Natural killer cell treated with Interleukin-12 subunit alpha and Interleukin-12 subunit beta and Interleukin-15 and Interleukin-18, amount 100 ng/mL, for 72 hours (primary cell): Measurements from ENCODE around the gene NRXN3. TPM values are rescaled to one million over a fixed set of nuclear protein-coding genes. Genes with fewer than 3 reads are reported as not detected.
A peak's percentile ranks its signal among the peaks of the same experiment; 100 is the strongest.

Experiments
- ATAC-seq, 2 donors: fragments of 150-1000 bp; cut with Tn5 transposase in 1 of 2; sonication (Bioruptor Pico), chemical (Tn5 transposase) in 1 of 2; 2 replicates each; pipeline ENCODE4 v1.10.0; 2021
- DNase-seq: peaks from one replicate; pipeline ENCODE4 v3.0.0; 2022; ENCODE audit warnings: low spot score
- H3K27ac Mint-ChIP-seq, 2 donors: 1 replicate in 1 of 2; 2 replicates in 1 of 2; pipeline ENCODE4 v1.8.0; 2022; ENCODE audit warnings: mixed read lengths in 2 of 2, mild to moderate bottlenecking in 1 of 2, moderate library complexity in 1 of 2
- H3K27me3 Mint-ChIP-seq, 2 donors: 1 replicate in 1 of 2; 2 replicates in 1 of 2; pipeline ENCODE4 v1.8.0; 2022; ENCODE audit warnings: mixed read lengths in 2 of 2
- H3K36me3 Mint-ChIP-seq: one replicate; pipeline ENCODE4 v1.8.0; 2022; ENCODE audit warnings: mixed read lengths
- H3K4me1 Mint-ChIP-seq, 2 donors: 1 replicate in 1 of 2; 2 replicates in 1 of 2; pipeline ENCODE4 v1.8.0; 2022; ENCODE audit warnings: low read depth in 2 of 2, mixed read lengths in 2 of 2, mild to moderate bottlenecking in 1 of 2
- H3K4me3 Mint-ChIP-seq: one replicate; pipeline ENCODE4 v1.8.0; 2022; ENCODE audit warnings: mixed read lengths
- H3K9me3 Mint-ChIP-seq: 2 replicates; pipeline ENCODE4 v1.8.0; 2022; ENCODE audit warnings: mixed read lengths
- total RNA-seq, 2 donors: library from RNA; stranded (reverse); gene quantifications; one replicate each; pipeline ENCODE4 v1.2.3, GENCODE V29; 2022

The NRXN3 gene
- total RNA-seq, 2 donors from 2014 or later: not detected

DNA sequence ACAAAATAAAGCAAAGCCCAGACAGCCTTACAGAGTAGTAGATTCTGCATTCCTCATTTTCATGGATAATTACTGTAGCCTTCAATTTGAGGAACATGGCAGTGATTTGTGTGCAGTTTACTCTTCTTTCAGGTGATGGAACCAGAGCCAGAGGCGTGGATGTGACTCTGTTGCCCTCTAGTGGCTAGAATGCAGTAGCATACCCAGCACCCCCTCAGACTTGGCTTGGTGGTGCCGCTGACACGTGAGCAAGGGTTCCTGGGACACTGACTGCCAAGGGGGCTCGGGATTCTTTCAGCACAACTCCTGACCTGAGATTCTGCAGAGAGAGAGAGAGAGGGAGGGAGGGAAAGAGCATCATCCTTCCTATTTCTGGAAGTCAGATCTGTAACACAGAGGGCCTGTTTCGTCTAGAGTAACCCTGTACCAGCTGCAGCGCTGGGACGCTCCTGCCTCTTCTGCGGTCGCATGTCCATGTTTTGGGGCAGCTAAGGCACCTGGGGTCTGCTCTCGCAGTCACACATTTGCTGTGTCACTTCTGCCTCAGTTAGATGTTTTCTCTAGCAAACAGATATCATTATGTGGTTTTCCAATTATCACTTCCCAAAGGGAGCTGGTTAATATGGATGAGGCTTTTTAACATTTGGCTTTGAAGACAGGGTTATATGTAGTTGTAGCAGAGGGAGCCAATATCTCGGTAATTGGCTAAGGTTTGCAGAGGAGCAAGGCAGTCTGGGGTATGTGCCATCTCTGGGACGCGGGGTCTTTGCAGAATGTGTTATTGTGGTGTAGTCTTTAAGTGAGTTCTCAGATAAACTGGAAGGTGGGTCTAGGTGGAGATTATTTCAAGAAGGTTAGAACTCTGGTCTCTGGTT lies 428.1 kb downstream of the NRXN3 start:
- Mint-ChIP-seq H3K27ac (no peak overlapping the region), H3K4me1 (no peaks in the 10 kb centered on the region), H3K4me3 (no peak overlapping the region), H3K36me3 (no peaks in the 10 kb centered on the region), H3K27me3 (peaks cover 5 to 17% of the 10 kb centered on the region in 2 donors), H3K9me3 (no peaks in the 10 kb centered on the region)
- DNase-seq (peak; percentile 68), ATAC-seq (peak; percentile 66 to 77)

DNA sequence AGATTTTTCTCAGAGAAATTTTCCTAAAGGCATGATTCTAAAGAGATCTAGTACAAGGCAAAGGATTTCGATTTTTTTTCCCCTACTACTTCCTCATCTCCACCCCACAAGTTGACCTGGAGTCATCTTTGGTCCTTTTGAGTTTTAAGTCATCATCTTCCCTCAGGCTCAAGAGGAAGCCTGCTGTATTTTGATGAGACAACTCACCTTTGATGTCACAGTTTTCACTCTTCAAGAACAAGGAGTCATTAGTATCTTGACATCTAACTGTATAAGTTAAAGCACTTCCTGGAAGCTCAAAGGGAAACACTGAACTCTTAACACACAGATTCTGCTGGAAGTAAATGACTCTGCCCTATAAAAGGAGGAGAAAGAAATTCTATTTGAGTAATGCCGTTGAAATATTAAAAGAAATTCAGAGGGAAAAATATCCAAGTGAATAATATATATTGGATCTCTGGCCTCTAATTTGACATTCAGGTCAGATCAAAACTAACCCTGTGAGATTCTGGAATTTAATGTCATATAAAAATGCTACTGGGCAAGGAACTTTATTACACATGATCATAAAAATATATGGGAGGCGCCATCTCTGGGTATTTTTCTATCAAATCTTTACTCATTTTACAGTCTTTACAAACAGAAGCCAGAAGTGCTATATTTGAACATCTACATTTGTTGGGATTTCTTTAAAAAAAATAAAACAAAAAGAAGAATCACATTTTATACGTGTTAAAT lies 435.0 kb downstream of the NRXN3 start:
- DNase-seq: no peak
- ATAC-seq: no peak
- Mint-ChIP-seq H3K27me3 (peaks cover 10% of the 10 kb centered on the region in 2 donors), H3K4me3 (no peak overlapping the region), H3K4me1 (no peaks in the 10 kb centered on the region), H3K9me3 (no peaks in the 10 kb centered on the region), H3K27ac (no peak overlapping the region), H3K36me3 (no peaks in the 10 kb centered on the region)

DNA sequence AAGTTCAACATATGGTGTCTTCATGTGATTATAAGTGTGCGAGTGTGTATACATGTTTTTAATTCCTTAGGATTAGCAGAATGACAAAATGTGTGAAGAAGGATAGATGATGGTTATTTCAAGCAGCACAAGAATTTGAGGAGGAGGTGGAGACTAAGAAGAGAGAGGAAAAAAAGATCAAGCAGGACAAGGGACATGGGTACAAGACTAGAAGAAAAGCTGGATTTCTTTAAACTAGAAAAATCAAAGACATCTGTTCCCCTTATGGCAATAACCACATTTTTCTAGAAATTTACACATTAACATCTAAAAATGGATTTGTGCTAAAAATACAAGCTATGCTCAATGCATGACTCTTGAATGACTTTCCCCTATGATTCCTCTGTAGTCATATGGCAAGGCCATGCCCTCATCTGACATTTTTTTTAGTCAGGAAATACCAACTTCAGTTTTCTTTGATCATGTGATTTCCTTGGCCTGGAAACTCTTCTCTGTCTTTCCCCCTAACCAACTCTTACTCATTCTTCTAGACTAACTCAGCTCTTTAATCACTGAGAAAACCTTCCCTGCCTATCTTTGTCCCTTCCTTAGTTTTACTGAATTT lies 435.8 kb downstream of the NRXN3 start:
- H3K4me3 Mint-ChIP-seq: no peak overlapping the region
- no peak overlapping the region for H3K27ac Mint-ChIP-seq
- no peaks in the 10 kb centered on the region for H3K4me1 Mint-ChIP-seq
- H3K27me3 Mint-ChIP-seq: peaks cover 9 to 12% of the 10 kb centered on the region in 2 donors
- ATAC-seq: no peak
- no peaks in the 10 kb centered on the region for H3K9me3 Mint-ChIP-seq
- H3K36me3 Mint-ChIP-seq: no peaks in the 10 kb centered on the region
- DNase-seq: no peak

DNA sequence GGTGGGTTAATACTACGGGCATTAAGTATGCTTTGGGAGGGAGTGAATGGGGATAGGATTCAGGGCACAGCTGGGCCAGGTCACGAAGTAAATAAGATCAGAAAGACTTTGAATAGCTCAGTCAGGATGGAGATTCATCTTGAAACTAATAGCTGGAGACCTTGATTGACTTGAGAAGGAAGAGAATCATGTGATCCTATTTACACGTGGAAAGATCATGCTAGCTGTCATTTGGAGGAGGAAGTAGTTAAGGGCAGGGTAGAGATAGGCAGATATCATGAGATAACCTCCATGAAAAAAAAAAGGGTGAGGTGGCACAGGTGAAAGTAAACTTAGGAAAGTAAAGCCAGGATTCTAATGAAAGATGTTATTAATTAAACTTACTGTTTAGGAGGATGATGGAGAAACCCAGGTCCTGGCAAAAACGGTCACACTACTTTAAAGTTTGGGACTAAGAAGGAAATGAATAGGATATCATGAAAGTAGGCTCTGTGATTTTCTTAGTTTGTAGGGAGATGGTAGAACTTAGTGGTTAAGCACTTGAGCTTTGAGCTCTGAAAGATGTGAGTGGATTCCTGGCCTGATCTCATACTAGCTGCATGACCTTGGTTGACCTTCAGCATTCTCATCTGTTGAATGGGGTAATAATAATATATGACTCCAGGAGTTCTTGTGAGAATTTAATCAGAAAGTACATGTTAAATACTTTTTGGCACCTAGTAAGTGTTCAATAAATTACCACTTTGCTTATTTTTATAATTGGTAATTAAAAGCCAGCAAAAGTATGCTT lies 439.0 kb downstream of the NRXN3 start:
- DNase-seq (no peak), ATAC-seq (no peak)
- no peak overlapping the region for H3K27ac Mint-ChIP-seq
- no peaks in the 10 kb centered on the region for H3K9me3 Mint-ChIP-seq
- no peak overlapping the region for H3K4me3 Mint-ChIP-seq
- peaks cover 12 to 19% of the 10 kb centered on the region in 2 donors for H3K27me3 Mint-ChIP-seq
- H3K36me3 Mint-ChIP-seq: no peaks in the 10 kb centered on the region
- no peaks in the 10 kb centered on the region for H3K4me1 Mint-ChIP-seq

DNA sequence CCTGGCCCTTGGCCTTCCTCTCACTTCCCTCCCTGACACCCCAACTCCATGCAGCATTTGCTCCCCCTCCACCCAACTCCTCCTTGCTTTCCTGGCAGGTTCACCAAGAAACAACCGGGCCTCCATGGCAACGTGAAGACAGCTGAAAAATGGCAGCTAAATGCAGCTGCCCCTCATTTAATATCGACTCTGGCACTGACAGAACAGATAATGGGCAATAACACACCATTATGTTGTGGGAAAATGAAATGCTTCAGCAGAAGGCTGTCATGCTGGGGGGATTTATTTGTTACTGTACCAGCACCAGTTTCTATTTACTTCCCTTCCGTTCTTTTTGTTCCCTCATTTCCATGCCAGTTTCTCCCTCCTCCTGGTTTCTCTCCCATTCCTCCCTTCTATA lies 440.8 kb downstream of the NRXN3 start:
- no peaks in the 10 kb centered on the region for H3K4me1 Mint-ChIP-seq

DNA sequence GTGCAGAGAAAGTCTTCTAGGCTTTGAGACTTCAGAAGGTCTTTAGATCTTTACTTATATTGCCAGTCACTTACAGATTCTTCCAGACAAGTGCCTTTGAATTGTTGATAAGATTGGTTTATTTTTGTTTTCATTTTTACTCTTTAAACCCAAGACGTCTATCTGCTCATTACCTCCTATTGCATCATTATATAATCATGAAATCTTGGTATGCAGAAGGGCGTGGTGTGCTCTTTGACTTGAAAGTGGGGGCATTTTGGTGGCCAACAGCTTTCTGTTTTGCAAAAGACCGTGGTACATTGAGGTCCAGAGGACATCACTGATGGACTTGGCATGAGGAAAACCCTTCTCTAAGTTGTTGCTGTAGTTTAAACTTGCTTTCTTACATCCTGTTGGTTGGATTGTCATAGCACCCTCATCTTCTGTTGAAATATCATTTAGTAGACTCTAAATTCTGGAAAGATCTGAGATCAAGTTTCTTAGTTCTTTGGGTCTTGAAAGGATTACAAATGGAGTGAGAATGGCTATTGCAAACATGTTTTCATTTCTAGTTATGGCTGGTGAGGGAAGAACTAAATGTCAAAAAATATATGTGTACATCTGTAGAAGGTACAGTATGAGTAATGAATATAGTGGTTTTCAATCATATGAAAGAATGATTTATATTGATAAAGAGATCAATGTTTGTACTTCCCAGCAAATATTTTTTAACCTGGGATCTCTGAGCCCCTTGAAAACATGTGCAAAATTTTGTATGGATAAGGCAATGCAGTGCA lies 441.8 kb downstream of the NRXN3 start:
- Mint-ChIP-seq H3K27me3 (peaks cover 10 to 19% of the 10 kb centered on the region in 2 donors), H3K36me3 (no peaks in the 10 kb centered on the region), H3K4me3 (no peak overlapping the region), H3K9me3 (no peaks in the 10 kb centered on the region), H3K27ac (no peak overlapping the region), H3K4me1 (no peaks in the 10 kb centered on the region)
- ATAC-seq: no peak
- DNase-seq: no peak

More for the DNA sequence above, 440.8 kb downstream of the NRXN3 start:
- H3K27ac Mint-ChIP-seq: no peak overlapping the region
- H3K27me3 Mint-ChIP-seq: peaks cover 12 to 19% of the 10 kb centered on the region in 2 donors
- no peaks in the 10 kb centered on the region for H3K36me3 Mint-ChIP-seq
- ATAC-seq (no peak), DNase-seq (no peak)
- H3K4me3 Mint-ChIP-seq: no peak overlapping the region
- H3K9me3 Mint-ChIP-seq: no peaks in the 10 kb centered on the region

DNA sequence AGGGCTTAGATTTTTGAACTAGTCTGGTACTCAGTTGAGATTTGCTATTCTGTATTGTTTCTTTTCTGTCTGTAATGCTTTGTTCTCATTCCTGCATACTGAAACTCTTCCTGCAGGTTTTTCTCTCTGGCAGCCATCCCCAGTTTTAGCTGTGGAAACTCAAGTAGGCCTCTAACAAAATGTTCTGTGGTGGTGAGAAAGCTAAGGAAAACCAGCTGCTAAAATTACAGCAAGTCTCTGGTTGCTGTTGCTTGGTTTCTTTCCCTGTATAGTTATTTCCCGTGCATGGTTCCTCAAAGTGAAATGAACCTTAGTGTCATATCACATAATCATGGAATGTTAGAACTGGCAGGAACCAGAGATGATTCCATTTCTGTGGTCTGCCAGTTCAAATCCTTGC lies 442.5 kb downstream of the NRXN3 start:
- Mint-ChIP-seq H3K4me1 (no peaks in the 10 kb centered on the region), H3K27ac (no peak overlapping the region), H3K9me3 (no peaks in the 10 kb centered on the region), H3K36me3 (no peaks in the 10 kb centered on the region), H3K27me3 (peaks cover 10 to 19% of the 10 kb centered on the region in 2 donors), H3K4me3 (no peak overlapping the region)
- DNase-seq (no peak), ATAC-seq (no peak)

DNA sequence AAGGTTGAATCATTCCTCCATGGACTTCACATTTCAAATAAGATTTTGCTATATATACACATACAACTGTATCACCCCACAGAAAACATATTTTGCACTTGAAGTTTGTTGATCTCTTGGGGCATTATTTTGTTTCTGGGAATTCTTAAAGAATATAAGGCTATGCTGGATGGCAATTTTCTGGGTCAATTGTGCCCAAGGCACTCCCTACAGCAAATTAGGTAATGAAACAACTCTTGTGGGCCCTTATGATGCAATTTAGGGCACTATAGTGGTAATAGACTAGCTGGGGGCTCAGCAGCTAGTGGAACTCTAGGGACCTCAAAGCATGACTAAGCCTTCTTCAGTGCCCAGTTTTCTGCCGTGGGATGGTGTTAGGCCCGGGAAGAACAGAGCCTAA lies 444.4 kb downstream of the NRXN3 start:
- ATAC-seq (no peak), DNase-seq (no peak)
- Mint-ChIP-seq H3K4me3 (no peak overlapping the region), H3K4me1 (no peaks in the 10 kb centered on the region), H3K36me3 (no peaks in the 10 kb centered on the region), H3K9me3 (no peaks in the 10 kb centered on the region), H3K27ac (no peak overlapping the region), H3K27me3 (peaks cover 5 to 8% of the 10 kb centered on the region in 2 donors)

DNA sequence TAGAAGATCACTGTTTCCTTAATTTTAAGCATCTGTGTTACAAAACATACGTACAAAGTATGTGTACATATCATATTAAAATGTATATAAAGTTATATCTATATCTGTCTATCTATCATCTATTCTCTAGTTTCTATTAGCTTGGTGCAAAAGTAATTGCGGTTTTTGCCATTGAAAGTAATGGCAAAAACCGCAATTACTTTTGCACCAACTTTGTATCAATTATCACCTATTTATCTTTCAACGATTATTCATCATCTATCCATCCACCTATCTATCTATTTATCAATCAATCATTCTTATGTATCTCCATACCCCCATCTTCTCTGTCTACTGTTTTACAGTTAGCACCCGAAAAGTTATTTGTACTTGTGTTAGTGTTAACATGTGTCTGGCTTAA lies 447.6 kb downstream of the NRXN3 start:
- no peak for ATAC-seq
- no peaks in the 10 kb centered on the region for H3K9me3 Mint-ChIP-seq
- no peaks in the 10 kb centered on the region for H3K36me3 Mint-ChIP-seq

DNA sequence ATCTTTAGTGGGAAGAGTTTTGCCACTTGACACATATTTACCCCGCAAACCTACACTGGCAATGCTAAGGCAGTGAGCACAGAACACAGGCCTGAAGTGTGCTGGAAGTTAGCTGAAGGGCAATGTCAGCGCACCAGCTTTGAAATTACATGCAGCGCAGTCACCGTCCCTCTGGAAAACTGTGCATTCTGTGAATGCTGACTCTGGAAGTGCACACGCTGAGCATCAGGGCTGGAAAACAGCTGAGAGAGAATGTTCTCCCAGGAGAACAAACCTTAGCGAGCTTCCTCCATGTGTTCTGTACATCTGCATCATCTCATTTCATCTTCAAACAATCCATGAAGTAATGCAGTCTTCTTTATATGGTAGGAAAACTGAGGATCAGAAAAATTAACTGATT lies 448.2 kb downstream of the NRXN3 start:
- H3K4me1 Mint-ChIP-seq: no peaks in the 10 kb centered on the region
- no peaks in the 10 kb centered on the region for H3K36me3 Mint-ChIP-seq
- H3K9me3 Mint-ChIP-seq: no peaks in the 10 kb centered on the region
- no peak overlapping the region for H3K27ac Mint-ChIP-seq
- no peaks in the 10 kb centered on the region for H3K27me3 Mint-ChIP-seq
- DNase-seq: no peak
- ATAC-seq: no peak
- H3K4me3 Mint-ChIP-seq: no peak overlapping the region

More for the DNA sequence above, 447.6 kb downstream of the NRXN3 start:
- H3K27ac Mint-ChIP-seq: no peak overlapping the region
- no peak overlapping the region for H3K4me3 Mint-ChIP-seq
- no peaks in the 10 kb centered on the region for H3K4me1 Mint-ChIP-seq
- no peaks in the 10 kb centered on the region for H3K27me3 Mint-ChIP-seq
- DNase-seq: no peak

DNA sequence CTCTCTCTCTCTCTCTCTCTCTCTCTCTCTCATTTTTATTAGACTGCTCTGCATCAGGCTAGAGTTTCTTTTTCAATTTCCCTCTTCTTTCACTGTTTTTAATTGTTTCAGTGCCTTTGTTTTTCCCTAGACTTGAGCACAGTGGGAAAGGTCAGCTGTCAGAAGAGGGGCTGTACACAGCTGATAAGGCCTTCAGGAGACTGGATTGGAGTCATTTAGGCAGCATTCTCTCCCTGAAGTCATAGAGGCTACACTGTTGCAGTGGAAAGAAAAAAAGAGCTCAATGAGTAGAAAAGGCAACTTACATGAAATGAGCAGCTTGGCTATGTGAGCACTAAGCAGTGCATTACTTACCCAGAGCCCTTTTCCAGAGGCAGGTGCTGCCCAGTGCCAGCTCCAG lies 456.9 kb downstream of the NRXN3 start:
- Mint-ChIP-seq H3K27me3 (peaks cover 0 to 6% of the 10 kb centered on the region in 2 donors), H3K9me3 (peaks cover 2% of the 10 kb centered on the region), H3K36me3 (no peaks in the 10 kb centered on the region), H3K4me3 (no peak overlapping the region), H3K4me1 (no peaks in the 10 kb centered on the region), H3K27ac (no peak overlapping the region)
- no peak for DNase-seq
- ATAC-seq: no peak

DNA sequence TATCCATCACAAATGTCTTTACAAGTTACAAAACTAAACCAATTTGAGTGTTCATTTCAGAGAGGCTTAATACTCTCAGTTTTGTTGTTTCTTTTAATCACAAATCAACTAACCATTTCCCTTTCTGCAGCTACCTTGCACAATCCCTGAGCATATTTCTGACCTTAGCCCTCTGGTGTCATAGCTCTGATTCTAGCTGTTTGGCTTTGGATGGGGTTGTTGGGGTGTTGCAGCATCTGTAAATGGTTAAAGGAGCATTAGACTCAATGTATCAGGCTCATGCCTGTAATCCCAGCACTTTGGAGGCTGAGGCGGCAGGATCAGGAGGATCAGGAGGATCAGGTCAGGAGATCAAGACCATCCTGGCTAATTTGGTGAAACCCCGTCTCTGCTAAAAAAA lies 461.4 kb downstream of the NRXN3 start:
- DNase-seq: no peak
- H3K9me3 Mint-ChIP-seq: peaks cover 2% of the 10 kb centered on the region
- no peak overlapping the region for H3K27ac Mint-ChIP-seq
- peaks cover 0 to 4% of the 10 kb centered on the region in 2 donors for H3K27me3 Mint-ChIP-seq
- H3K4me3 Mint-ChIP-seq: no peak overlapping the region
- ATAC-seq: no peak
- no peaks in the 10 kb centered on the region for H3K4me1 Mint-ChIP-seq
- H3K36me3 Mint-ChIP-seq: no peaks in the 10 kb centered on the region

DNA sequence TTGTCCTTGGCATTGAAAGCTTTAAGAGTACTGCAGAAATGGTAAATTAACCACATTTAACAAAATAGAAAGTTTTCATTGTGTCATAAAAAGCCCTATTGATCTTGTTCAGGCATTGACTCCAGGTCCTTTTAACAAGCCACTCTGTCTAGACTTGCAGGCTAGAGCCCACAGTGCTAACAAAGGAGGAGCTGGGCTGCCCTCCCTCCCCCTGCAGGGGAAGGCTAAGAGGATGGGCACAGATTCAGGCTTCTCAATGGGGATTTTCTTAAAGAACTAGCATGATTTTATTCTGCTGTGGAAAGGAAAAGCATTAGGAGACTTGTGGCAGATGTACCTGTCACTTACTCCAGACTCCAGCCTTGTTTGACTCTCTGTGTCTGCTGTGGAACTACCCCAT lies 463.6 kb downstream of the NRXN3 start:
- no peak overlapping the region for H3K27ac Mint-ChIP-seq
- no peak for ATAC-seq
- H3K4me1 Mint-ChIP-seq: no peaks in the 10 kb centered on the region
- no peak for DNase-seq
- H3K36me3 Mint-ChIP-seq: no peaks in the 10 kb centered on the region
- H3K27me3 Mint-ChIP-seq: peaks cover 0 to 4% of the 10 kb centered on the region in 2 donors
- H3K4me3 Mint-ChIP-seq: no peak overlapping the region
- H3K9me3 Mint-ChIP-seq: peaks cover 6% of the 10 kb centered on the region
